Upper lobe of left lung (tissue), 6 donors: ENCODE data around the gene MSI2. TPM values are rescaled to one million over a fixed set of nuclear protein-coding genes. Genes with fewer than 3 reads are reported as not detected.

Experiments
- ATAC-seq, 2 donors: fragments of 200-7000 bp; cut with Tn5 transposase; one replicate each; pipeline ENCODE4 v1.9.1; 2022; ENCODE audit warnings: mild to moderate bottlenecking in 2 of 2, moderate library complexity in 2 of 2; ENCODE audit not compliant: low FRiP score in 2 of 2
- DNase-seq, 2 donors: peaks; one replicate each; pipeline ENCODE4 v3.0.0-alpha.2; 2019 to 2020
- H3K27ac ChIP-seq, 4 donors: fragments of 200-600 bp; sonication (generic); one replicate each; pipeline ENCODE4 v1.5.1; 2016 to 2019
- H3K27me3 ChIP-seq, 4 donors: fragments of 200-600 bp; sonication (generic); one replicate each; pipeline ENCODE4 v1.5.1; 2017 to 2019
- H3K36me3 ChIP-seq, 4 donors: fragments of 200-600 bp; sonication (generic); one replicate each; pipeline ENCODE4 v1.5.1; 2016 to 2019
- H3K4me1 ChIP-seq, 4 donors: fragments of 200-600 bp; sonication (generic); one replicate each; pipeline ENCODE4 v1.5.1; 2018 to 2019
- H3K4me3 ChIP-seq, 4 donors: fragments of 200-600 bp; sonication (generic); one replicate each; pipeline ENCODE4 v1.5.1; 2017 to 2019; ENCODE audit warnings: mild to moderate bottlenecking in 2 of 4, moderate library complexity in 1 of 4
- H3K9me3 ChIP-seq, 4 donors: fragments of 200-600 bp; sonication (generic); one replicate each; pipeline ENCODE4 v1.5.1; 2018 to 2019
- CTCF ChIP-seq, 6 experiments: fragments of 450-650 bp in 4 of 6; fragments of 200-600 bp in 2 of 6; sonication (generic) in 2 of 6; IDR thresholded peaks; one replicate each; pipeline ENCODE4 v1.5.1; 2016 to 2019; ENCODE audit warnings: antibody characterized with exemption in 6 of 6
- EP300 ChIP-seq, 4 donors: sonication (generic); formaldehyde crosslinking; IDR thresholded peaks; one replicate each; pipeline ENCODE4 v1.5.1; 2017; ENCODE audit warnings: antibody characterized with exemption in 4 of 4, control low read depth in 2 of 4
- POLR2A ChIP-seq, 4 donors: fragments of 450-650 bp; IDR thresholded peaks; one replicate each; pipeline ENCODE4 v1.5.1; 2016 to 2017; ENCODE audit warnings: antibody characterized with exemption in 4 of 4, mild to moderate bottlenecking in 2 of 4
- POLR2AphosphoS5 ChIP-seq, 2 donors: sonication (generic); formaldehyde crosslinking; IDR thresholded peaks; one replicate each; pipeline ENCODE4 v1.5.1; 2017; ENCODE audit warnings: antibody characterized with exemption in 2 of 2
- WGBS, 2 donors: methylation state at CpG; one replicate each; pipeline ENCODE4 v1.1.5; 2017 to 2018; 5-methylcytosine and 5-hydroxymethylcytosine counted together
- total RNA-seq, 6 donors: library from RNA; depleted of rRNA in 4 of 6; stranded (reverse); fragments of >200 nt in 4 of 6; gene quantifications; one replicate each; pipeline versions ENCODE4 v1.1.0 to v1.2.1, GENCODE V29; 2016 to 2021
- donor health status: DM: no; HTN: no; CAD: no; lungs with moderate emphysema.
- donor health status: DM: no; HTN: yes; CAD: no; lungs with severe emphysema.

Gene MSI2
- total RNA-seq, 6 donors from 2014 or later, result 20.1 to 44.0 (median 32.2) TPM

GRCh38 chr17:57602896-57603295 is 346.6 kb downstream of the MSI2 start:
- no peak for TF ChIP-seq POLR2A (IDR thresholded peaks at IDR 0.05)
- no peak for TF ChIP-seq CTCF (IDR thresholded peaks at IDR 0.05)
- TF ChIP-seq EP300 (IDR thresholded peaks at IDR 0.05), result no peak
- TF ChIP-seq POLR2AphosphoS5 (IDR thresholded peaks at IDR 0.05), result no peak
- no peak overlapping the region for H3K4me3 ChIP-seq
- H3K27me3 ChIP-seq, result no peaks in the 10 kb centered on the region
- 88 to 92% methylated on average over 2 to 6 of the region's 6 CpGs for WGBS, 2 donors
- H3K36me3 ChIP-seq, result no peaks in the 10 kb centered on the region
- ATAC-seq, result no peak
- DNase-seq, result no peak
- no peaks in the 10 kb centered on the region for H3K9me3 ChIP-seq
- no peak overlapping the region for H3K27ac ChIP-seq
- H3K4me1 ChIP-seq, result peaks cover 18 to 30% (median 22%) of the 10 kb centered on the region in 4 donors

- no peak for ATAC-seq
- peaks cover 18 to 27% (median 22%) of the 10 kb centered on the region in 4 donors for H3K4me1 ChIP-seq
- TF ChIP-seq CTCF (IDR thresholded peaks at IDR 0.05), result no peak
- TF ChIP-seq EP300 (IDR thresholded peaks at IDR 0.05), result no peak
- TF ChIP-seq POLR2AphosphoS5 (IDR thresholded peaks at IDR 0.05), result no peak
- no peak for TF ChIP-seq POLR2A (IDR thresholded peaks at IDR 0.05)
Observed at GRCh38 chr17:57603546-57603945, 347.2 kb downstream of the MSI2 start.

GRCh38 chr17:57603978-57604377 is 347.7 kb downstream of the MSI2 start:
- ATAC-seq (peak in 1 of 2 donors; percentile 47), DNase-seq (peak in 1 of 2 donors; percentile 45)
- Histone ChIP-seq H3K27ac (peak overlapping the region in 2 of 4 donors; percentile 4 to 12), H3K9me3 (no peaks in the 10 kb centered on the region), H3K4me3 (no peak overlapping the region), H3K27me3 (no peaks in the 10 kb centered on the region), H3K4me1 (peaks cover 18 to 27% (median 20%) of the 10 kb centered on the region in 4 donors), H3K36me3 (no peaks in the 10 kb centered on the region)
- 62 to 72% methylated on average over 4 to 5 of the region's 5 CpGs for WGBS, 2 donors
- TF ChIP-seq POLR2AphosphoS5 (IDR thresholded peaks at IDR 0.05) (no peak), CTCF (IDR thresholded peaks at IDR 0.05) (no peak), EP300 (IDR thresholded peaks at IDR 0.05) (no peak), POLR2A (IDR thresholded peaks at IDR 0.05) (no peak)

More at GRCh38 chr17:57603546-57603945, 347.2 kb downstream of the MSI2 start:
- WGBS, 2 donors, result 82 to 84% methylated on average over 3 of the region's 3 CpGs
- no peaks in the 10 kb centered on the region for H3K27me3 ChIP-seq
- no peaks in the 10 kb centered on the region for H3K9me3 ChIP-seq
- no peaks in the 10 kb centered on the region for H3K36me3 ChIP-seq
- DNase-seq, result no peak
- no peak overlapping the region for H3K4me3 ChIP-seq
- peak overlapping the region in 2 of 4 donors; percentile 4 to 12 for H3K27ac ChIP-seq

GRCh38 chr17:57604771-57605674 is 348.7 kb downstream of the MSI2 start:
- DNase-seq, result peak in 1 of 2 donors; percentile 40
- Histone ChIP-seq H3K27ac (peak overlapping the region in 3 of 4 donors; percentile 5 to 43 (median 12)), H3K4me3 (peak overlapping the region in 1 of 4 donors; percentile 21)

More at GRCh38 chr17:57604771-57605674, 348.7 kb downstream of the MSI2 start:
- ATAC-seq, result peak in 1 of 2 donors; percentile 60
- H3K27me3 ChIP-seq, result no peaks in the 10 kb centered on the region
- H3K4me1 ChIP-seq, result peaks cover 19 to 27% (median 21%) of the 10 kb centered on the region in 4 donors
- TF ChIP-seq CTCF (IDR thresholded peaks at IDR 0.05) (peak in 1 of 6 experiments; percentile 9), EP300 (IDR thresholded peaks at IDR 0.05) (no peak)
- H3K36me3 ChIP-seq, result no peaks in the 10 kb centered on the region
- H3K9me3 ChIP-seq, result no peaks in the 10 kb centered on the region
- 35 to 44% methylated on average over 22 to 24 of the region's 24 CpGs for WGBS, 2 donors
